Neural progenitor cell (in vitro differentiated cells): Measurements from ENCODE around the gene PVR. TPM values are rescaled to one million over a fixed set of nuclear protein-coding genes. Genes with fewer than 3 reads are reported as not detected.

Experiments used
- DNase-seq: peaks from one replicate; pipeline ENCODE4 v3.0.0-alpha.2; 2016; ENCODE audit warnings: low spot score
- H2AFZ ChIP-seq: fragments of 200-600 bp; sonication (generic); replicated peaks from 2 replicates; pipeline ENCODE4 v1.6.1; 2016; ENCODE audit warnings: antibody characterized with exemption
- H3F3A ChIP-seq: fragments of 200-600 bp; sonication (generic); 2 replicates; pipeline ENCODE4 v1.6.1; 2016; ENCODE audit warnings: antibody characterized with exemption, low read depth
- H3K27ac ChIP-seq: fragments of 200-600 bp; sonication (generic); 2 replicates; pipeline ENCODE4 v1.5.1; 2016; ENCODE audit warnings: mild to moderate bottlenecking
- H3K27me3 ChIP-seq: fragments of 200-600 bp; sonication (generic); 2 replicates; pipeline ENCODE4 v1.6.1; 2016; ENCODE audit warnings: mild to moderate bottlenecking, moderate library complexity
- H3K36me3 ChIP-seq: fragments of 200-600 bp; sonication (generic); 2 replicates; pipeline ENCODE4 v1.5.1; 2016
- H3K4me1 ChIP-seq: fragments of 200-600 bp; sonication (generic); 2 replicates; pipeline ENCODE4 v1.6.1; 2016; ENCODE audit warnings: mixed run types
- H3K4me2 ChIP-seq: fragments of 200-600 bp; sonication (generic); 2 replicates; pipeline ENCODE4 v1.6.1; 2016
- H3K4me3 ChIP-seq: fragments of 200-600 bp; sonication (generic); 2 replicates; pipeline ENCODE4 v1.5.1; 2016
- H3K79me2 ChIP-seq: fragments of 200-600 bp; sonication (generic); 2 replicates; pipeline ENCODE4 v1.6.1; 2016; ENCODE audit warnings: low read depth
- H3K9ac ChIP-seq: fragments of 200-600 bp; sonication (generic); 2 replicates; pipeline ENCODE4 v1.6.1; 2016
- H3K9me3 ChIP-seq: fragments of 200-600 bp; sonication (generic); 2 replicates; pipeline ENCODE4 v1.5.1; 2016; ENCODE audit warnings: low read depth
- H4K20me1 ChIP-seq: fragments of 200-600 bp; sonication (generic); 2 replicates; pipeline ENCODE4 v1.6.1; 2016; ENCODE audit warnings: low read depth
- H3K27ac Mint-ChIP-seq: 3 replicates; pipeline ENCODE4 v1.8.0; 2021; ENCODE audit warnings: mixed read lengths
- H3K27me3 Mint-ChIP-seq: 2 replicates; pipeline ENCODE4 v1.8.0; 2022; ENCODE audit warnings: low read depth, mild to moderate bottlenecking, inconsistent platforms, moderate library complexity, mixed read lengths; ENCODE audit not compliant: insufficient read depth
- H3K36me3 Mint-ChIP-seq: 3 replicates; pipeline ENCODE4 v1.8.0; 2021; ENCODE audit warnings: mixed read lengths
- H3K4me1 Mint-ChIP-seq: 3 replicates; pipeline ENCODE4 v1.8.0; 2021; ENCODE audit warnings: mixed read lengths
- H3K4me3 Mint-ChIP-seq: 3 replicates; pipeline ENCODE4 v1.8.0; 2021; ENCODE audit warnings: mild to moderate bottlenecking, moderate library complexity, mixed read lengths
- H3K9me3 Mint-ChIP-seq: 3 replicates; pipeline ENCODE4 v1.8.0; 2020; ENCODE audit warnings: mixed read lengths
- EZH2 ChIP-seq: fragments of 200-600 bp; sonication (generic); IDR thresholded peaks from 2 replicates; pipeline ENCODE4 v1.6.1; 2017; ENCODE audit warnings: antibody characterized with exemption, mild to moderate bottlenecking, moderate library complexity
- EZH2phosphoT487 ChIP-seq: fragments of 200-600 bp; sonication (generic); IDR thresholded peaks from 2 replicates; pipeline ENCODE4 v1.6.1; 2017; ENCODE audit warnings: antibody characterized with exemption
- total RNA-seq: library from RNA; depleted of rRNA; stranded (reverse); fragments of >200 nt; gene quantifications from 2 replicates; pipeline ENCODE4 v1.2.3, GENCODE V29; 2015; ENCODE audit warnings: low replicate concordance
- TF ChIP-seq, protein P1 (sequence below): fragments of 200-600 bp; sonication (generic); IDR thresholded peaks from 2 replicates; pipeline ENCODE4 v1.5.1; 2017; ENCODE audit warnings: antibody characterized with exemption, mild to moderate bottlenecking

The PVR gene
- total RNA-seq, 1 donor from 2014 or later, result 4.4 TPM

DNA sequence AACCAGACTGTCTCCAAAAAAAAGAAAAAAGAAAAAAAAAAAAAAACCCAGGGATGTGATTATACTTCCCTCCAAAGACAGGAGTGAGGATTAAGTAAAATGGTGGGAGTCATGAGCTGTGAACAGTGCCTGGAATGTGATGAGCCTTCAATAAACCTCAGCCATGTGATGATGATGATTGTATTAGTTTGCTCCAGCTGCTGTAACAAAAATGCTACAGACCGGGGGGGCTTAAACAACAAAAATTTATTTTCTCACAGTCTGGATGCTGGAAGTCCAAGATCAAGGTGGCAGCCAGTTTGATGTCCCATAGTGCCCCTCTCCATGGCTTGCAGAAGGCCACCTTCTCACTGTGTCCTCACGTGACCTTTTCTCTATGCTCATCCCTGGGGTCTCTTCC, 8.9 kb upstream of the PVR start:
- peaks cover 8% of the 10 kb centered on the region for H3K4me1 Mint-ChIP-seq
- H3K9ac ChIP-seq, result no peak overlapping the region
- TF ChIP-seq EZH2phosphoT487, result no peak
- no peak for TF ChIP-seq EZH2
- TF ChIP-seq, protein P1, sequence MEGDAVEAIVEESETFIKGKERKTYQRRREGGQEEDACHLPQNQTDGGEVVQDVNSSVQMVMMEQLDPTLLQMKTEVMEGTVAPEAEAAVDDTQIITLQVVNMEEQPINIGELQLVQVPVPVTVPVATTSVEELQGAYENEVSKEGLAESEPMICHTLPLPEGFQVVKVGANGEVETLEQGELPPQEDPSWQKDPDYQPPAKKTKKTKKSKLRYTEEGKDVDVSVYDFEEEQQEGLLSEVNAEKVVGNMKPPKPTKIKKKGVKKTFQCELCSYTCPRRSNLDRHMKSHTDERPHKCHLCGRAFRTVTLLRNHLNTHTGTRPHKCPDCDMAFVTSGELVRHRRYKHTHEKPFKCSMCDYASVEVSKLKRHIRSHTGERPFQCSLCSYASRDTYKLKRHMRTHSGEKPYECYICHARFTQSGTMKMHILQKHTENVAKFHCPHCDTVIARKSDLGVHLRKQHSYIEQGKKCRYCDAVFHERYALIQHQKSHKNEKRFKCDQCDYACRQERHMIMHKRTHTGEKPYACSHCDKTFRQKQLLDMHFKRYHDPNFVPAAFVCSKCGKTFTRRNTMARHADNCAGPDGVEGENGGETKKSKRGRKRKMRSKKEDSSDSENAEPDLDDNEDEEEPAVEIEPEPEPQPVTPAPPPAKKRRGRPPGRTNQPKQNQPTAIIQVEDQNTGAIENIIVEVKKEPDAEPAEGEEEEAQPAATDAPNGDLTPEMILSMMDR, result no peak

DNA sequence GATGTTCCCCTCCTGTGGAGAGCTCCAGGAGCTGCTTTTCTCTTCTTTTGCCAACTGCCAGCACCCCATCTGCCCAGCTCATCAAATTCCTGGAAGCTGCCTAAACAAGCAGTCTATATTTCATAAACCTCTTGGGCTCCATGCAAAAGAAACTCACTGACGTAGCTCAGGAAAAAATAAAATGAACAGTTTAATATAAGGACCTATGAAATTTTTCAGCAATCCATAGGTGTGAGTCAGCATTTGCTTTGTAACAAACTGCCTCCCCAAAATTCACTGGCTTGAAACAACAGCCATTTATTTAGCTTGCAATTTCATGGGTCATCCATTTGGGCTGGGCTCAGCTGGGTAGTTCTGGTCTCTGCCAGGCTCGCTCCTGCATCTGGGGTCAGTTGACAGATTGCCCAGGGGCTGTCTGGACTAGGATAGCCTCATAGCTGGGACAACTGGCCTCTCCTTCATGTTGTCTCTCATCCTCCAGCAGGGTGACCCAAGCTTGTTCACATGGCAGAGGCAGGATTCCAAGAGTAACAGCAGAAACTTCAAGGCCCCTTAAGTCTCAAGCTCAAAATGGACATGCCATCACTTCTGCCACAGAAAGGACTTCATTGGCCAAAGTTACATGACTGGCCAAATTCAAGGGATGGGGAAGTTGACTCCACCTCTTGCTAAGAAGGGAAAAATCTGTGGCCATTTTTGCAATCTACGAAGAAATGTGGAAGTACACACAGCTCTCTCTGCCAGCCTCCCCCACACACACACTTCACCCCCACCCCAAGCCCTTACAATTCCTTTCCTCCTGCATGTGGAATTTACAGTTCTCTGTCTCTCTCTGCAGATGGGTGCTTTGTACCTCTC, 7.9 kb upstream of the PVR start:
- Mint-ChIP-seq H3K9me3 (no peaks in the 10 kb centered on the region), H3K27ac (no peak overlapping the region), H3K4me3 (no peak overlapping the region), H3K36me3 (no peaks in the 10 kb centered on the region), H3K4me1 (peaks cover 8% of the 10 kb centered on the region), H3K27me3 (peaks cover 11% of the 10 kb centered on the region)
- H2AFZ ChIP-seq, result no peak overlapping the region
- TF ChIP-seq EZH2phosphoT487 (no peak), EZH2 (no peak)
- TF ChIP-seq, protein P1, result no peak
- H3K4me2 ChIP-seq, result no peak overlapping the region
- H3K9me3 ChIP-seq, result no peaks in the 10 kb centered on the region
- H3K4me3 ChIP-seq, result no peak overlapping the region
- peaks cover 8% of the 10 kb centered on the region for H3K4me1 ChIP-seq
- no peak overlapping the region for H3K9ac ChIP-seq
- H3K27ac ChIP-seq, result no peak overlapping the region
- no peaks in the 10 kb centered on the region for H3F3A ChIP-seq
- no peak for DNase-seq
- no peaks in the 10 kb centered on the region for H3K79me2 ChIP-seq
- no peaks in the 10 kb centered on the region for H4K20me1 ChIP-seq
- no peaks in the 10 kb centered on the region for H3K27me3 ChIP-seq
- no peaks in the 10 kb centered on the region for H3K36me3 ChIP-seq

More for the DNA sequence above, 8.9 kb upstream of the PVR start:
- Histone ChIP-seq H3K79me2 (no peaks in the 10 kb centered on the region), H3K4me1 (peaks cover 8% of the 10 kb centered on the region), H3K27ac (no peak overlapping the region), H3K27me3 (no peaks in the 10 kb centered on the region), H3K4me2 (no peak overlapping the region), H3F3A (no peaks in the 10 kb centered on the region), H3K9me3 (no peaks in the 10 kb centered on the region), H4K20me1 (no peaks in the 10 kb centered on the region), H2AFZ (no peak overlapping the region), H3K4me3 (no peak overlapping the region), H3K36me3 (no peaks in the 10 kb centered on the region)
- no peak for DNase-seq
- Mint-ChIP-seq H3K27me3 (peaks cover 11% of the 10 kb centered on the region), H3K27ac (no peak overlapping the region), H3K36me3 (no peaks in the 10 kb centered on the region), H3K9me3 (no peaks in the 10 kb centered on the region), H3K4me3 (no peak overlapping the region)

DNA sequence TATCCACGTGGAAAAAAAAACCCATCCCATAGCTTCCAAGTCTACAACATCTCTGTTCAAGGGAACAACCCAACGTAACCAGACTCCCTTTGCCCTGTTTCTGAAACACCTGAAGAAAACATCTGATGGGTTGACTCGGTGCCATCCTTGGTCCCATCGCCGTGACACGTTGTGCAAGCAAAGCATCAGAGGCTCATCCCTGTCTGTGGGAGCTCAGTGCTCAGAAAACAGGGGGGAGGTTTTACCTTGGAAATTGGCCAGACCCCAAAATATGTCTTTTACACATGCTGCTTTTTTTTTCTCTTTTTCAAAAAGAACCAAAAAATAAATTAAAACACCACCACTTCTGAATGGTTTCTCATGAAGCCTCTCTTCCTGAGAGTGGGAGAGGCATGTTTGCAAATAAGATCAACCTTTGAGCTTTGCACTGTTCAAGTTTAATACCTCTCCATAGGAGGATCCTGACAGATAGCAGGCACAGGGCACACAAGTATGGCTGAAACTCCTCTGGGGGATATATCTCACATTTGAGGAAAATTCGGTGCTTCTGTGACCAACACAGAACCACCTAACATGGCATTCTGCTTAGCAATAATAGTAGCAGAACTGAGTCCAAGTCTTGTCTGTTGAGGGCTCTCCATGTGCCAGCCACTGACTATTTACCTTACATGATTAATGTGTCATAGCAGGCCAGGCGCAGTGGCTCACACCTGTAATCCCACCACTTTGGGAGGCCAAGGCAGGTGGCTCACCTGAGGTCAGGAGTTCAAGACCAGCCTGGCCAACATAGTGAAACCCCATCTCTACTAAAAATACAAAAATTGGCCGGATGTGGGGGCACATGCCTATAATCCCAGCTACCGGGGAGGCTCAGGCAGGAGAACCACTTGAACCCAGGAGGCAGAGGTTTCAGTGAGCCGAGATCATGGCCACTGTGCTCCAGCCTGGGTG, 7.0 kb upstream of the PVR start:
- Histone ChIP-seq H3K9ac (no peak overlapping the region), H3K4me2 (no peak overlapping the region), H2AFZ (no peak overlapping the region), H3K79me2 (no peaks in the 10 kb centered on the region), H3K36me3 (no peaks in the 10 kb centered on the region), H3F3A (no peaks in the 10 kb centered on the region), H3K4me1 (peaks cover 8% of the 10 kb centered on the region), H4K20me1 (no peaks in the 10 kb centered on the region), H3K27me3 (no peaks in the 10 kb centered on the region), H3K9me3 (no peaks in the 10 kb centered on the region), H3K4me3 (no peak overlapping the region), H3K27ac (no peak overlapping the region)
- Mint-ChIP-seq H3K27ac (no peak overlapping the region), H3K4me3 (no peak overlapping the region), H3K36me3 (no peaks in the 10 kb centered on the region), H3K4me1 (peaks cover 8% of the 10 kb centered on the region), H3K9me3 (no peaks in the 10 kb centered on the region), H3K27me3 (peaks cover 11% of the 10 kb centered on the region)
- no peak for TF ChIP-seq EZH2
- TF ChIP-seq EZH2phosphoT487, result no peak
- TF ChIP-seq, protein P1, result no peak
- no peak for DNase-seq
